Large intestine (tissue), 3 donors: ENCODE measurements around the gene PHLDB1. TPM values are rescaled to one million over a fixed set of nuclear protein-coding genes. Genes with fewer than 3 reads are reported as not detected.
"Not testable (repeated sequence)": the region's sequence is repeated elsewhere in the genome, so short reads cannot be mapped to it uniquely, and the experiment has no call there.

Experiments
- DNase-seq, 2 donors: peaks; one replicate each; pipeline versions ENCODE4 v3.0.0 to v3.0.0-alpha.2; 2013
- H3K27ac ChIP-seq: one replicate; pipeline ENCODE4 v1.5.1; 2013; ENCODE audit warnings: low read length
- H3K27me3 ChIP-seq: 2 replicates; pipeline ENCODE4 v1.6.1; 2013; ENCODE audit warnings: low read length; ENCODE audit not compliant: control insufficient read depth, insufficient read depth
- H3K36me3 ChIP-seq: 2 replicates; pipeline ENCODE4 v1.6.1; 2013; ENCODE audit warnings: low read length; ENCODE audit not compliant: control insufficient read depth, insufficient read depth
- H3K4me1 ChIP-seq: one replicate; pipeline ENCODE4 v1.6.1; 2013; ENCODE audit warnings: low read length; ENCODE audit not compliant: control insufficient read depth, insufficient read depth
- H3K4me3 ChIP-seq: one replicate; pipeline ENCODE4 v1.5.1; 2013; ENCODE audit warnings: low read length
- H3K9me3 ChIP-seq: one replicate; pipeline ENCODE4 v1.6.1; 2013; ENCODE audit warnings: mild to moderate bottlenecking, low read depth, low read length, moderate library complexity; ENCODE audit not compliant: control insufficient read depth
- WGBS: methylation state at CpG from one replicate; pipeline ENCODE4 v1.1.5; 2013; ENCODE audit warnings: low lambda C conversion rate; ENCODE audit not compliant: insufficient coverage; 5-methylcytosine and 5-hydroxymethylcytosine counted together
- polyA plus RNA-seq: library from polyadenylated mRNA; unstranded; fragments of 120-200 nt; gene quantifications from one replicate; pipeline ENCODE4 v1.2.1, GENCODE V29; 2013

PHLDB1 gene
- polyA plus RNA-seq, 1 donor, result 42.1 TPM

- not testable (repeated sequence) for DNase-seq, H3K4me3 ChIP-seq, H3K27ac ChIP-seq, H3K4me1 ChIP-seq, H3K9me3 ChIP-seq, H3K27me3 ChIP-seq
- H3K36me3 ChIP-seq, result peaks cover 18% of the 10 kb centered on the region
These were observed 29.4 kb upstream of the PHLDB1 start for GRCh38 chr11:118577995-118578394.

GRCh38 chr11:118581057-118581456 lies 26.4 kb upstream of the PHLDB1 start:
- Histone ChIP-seq H3K4me3 (no peak overlapping the region), H3K4me1 (no peaks in the 10 kb centered on the region), H3K27me3 (no peaks in the 10 kb centered on the region), H3K9me3 (no peaks in the 10 kb centered on the region), H3K27ac (no peak overlapping the region), H3K36me3 (peaks cover 45% of the 10 kb centered on the region)
- no peak for DNase-seq
- WGBS, result no CpG with 5 or more reads among the region's 6 CpGs

DNA sequence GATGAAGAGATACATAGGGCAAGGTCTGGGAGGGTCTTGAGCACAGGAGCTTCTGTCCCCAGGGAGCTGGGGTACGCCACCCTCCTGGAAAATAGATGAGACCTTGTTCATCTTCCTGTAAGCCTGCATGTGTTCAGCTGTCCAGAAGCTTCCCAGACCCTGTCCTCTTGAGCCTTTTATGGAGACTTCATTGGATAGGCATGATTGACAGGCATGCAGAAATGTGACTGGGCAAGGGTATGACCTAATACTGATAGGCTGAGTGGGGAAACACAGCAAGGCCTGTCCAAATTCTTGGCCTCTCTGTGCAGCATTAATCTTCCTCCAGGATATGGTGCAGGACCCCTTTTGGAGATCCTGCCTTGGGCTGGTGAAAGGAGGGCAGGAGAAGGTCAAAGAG lies 19.5 kb upstream of the PHLDB1 start:
- no peaks in the 10 kb centered on the region for H3K27me3 ChIP-seq
- no peak for DNase-seq
- no peak overlapping the region for H3K4me3 ChIP-seq
- H3K27ac ChIP-seq, result no peak overlapping the region
- peaks cover 85% of the 10 kb centered on the region for H3K36me3 ChIP-seq
- no CpG with 5 or more reads among the region's 1 CpG for WGBS
- no peaks in the 10 kb centered on the region for H3K9me3 ChIP-seq
- no peaks in the 10 kb centered on the region for H3K4me1 ChIP-seq

GRCh38 chr11:118592616-118593367 lies 14.6 kb upstream of the PHLDB1 start:
- Histone ChIP-seq H3K27ac (no peak overlapping the region), H3K27me3 (no peaks in the 10 kb centered on the region), H3K4me1 (no peaks in the 10 kb centered on the region), H3K36me3 (peaks cover 85% of the 10 kb centered on the region), H3K9me3 (no peaks in the 10 kb centered on the region), H3K4me3 (no peak overlapping the region)
- DNase-seq, result no peak
- no CpG with 5 or more reads among the region's 2 CpGs for WGBS

DNA sequence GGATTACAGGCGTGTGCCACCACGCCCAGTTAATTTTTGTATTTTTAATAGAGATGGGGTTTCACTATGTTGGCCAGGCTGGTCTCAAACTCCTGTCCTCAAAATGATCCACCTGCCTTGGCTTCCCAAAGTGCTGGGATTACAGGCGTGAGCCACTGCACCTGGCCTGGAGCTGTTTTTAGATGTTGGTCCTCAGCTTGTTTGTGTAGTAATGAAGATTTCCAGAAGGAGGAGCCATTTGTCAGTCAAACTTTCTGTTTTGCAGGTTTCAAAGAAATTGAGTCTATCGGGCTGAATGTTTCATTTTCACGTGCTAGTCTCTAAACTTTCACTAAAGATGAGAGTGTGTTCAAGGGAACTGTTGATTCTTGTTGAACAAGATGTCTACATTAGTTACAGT lies 12.4 kb upstream of the PHLDB1 start:
- not testable (repeated sequence) for H3K4me1 ChIP-seq, H3K27ac ChIP-seq, H3K9me3 ChIP-seq, H3K27me3 ChIP-seq, H3K4me3 ChIP-seq
- no CpG with 5 or more reads among the region's 5 CpGs for WGBS
- peaks cover 77% of the 10 kb centered on the region for H3K36me3 ChIP-seq
- DNase-seq, result peak in 1 of 2 donors; percentile 31

- no peak overlapping the region for H3K4me3 ChIP-seq
- H3K36me3 ChIP-seq, result peaks cover 76% of the 10 kb centered on the region
- H3K4me1 ChIP-seq, result no peaks in the 10 kb centered on the region
- no peaks in the 10 kb centered on the region for H3K9me3 ChIP-seq
- no peak for DNase-seq
- no peak overlapping the region for H3K27ac ChIP-seq
- H3K27me3 ChIP-seq, result no peaks in the 10 kb centered on the region
- 86% methylated on average over 3 of the region's 16 CpGs for WGBS
These were observed 10.9 kb upstream of the PHLDB1 start for GRCh38 chr11:118596224-118597146.

GRCh38 chr11:118597556-118597955 lies 9.9 kb upstream of the PHLDB1 start:
- no peaks in the 10 kb centered on the region for H3K4me1 ChIP-seq
- no peaks in the 10 kb centered on the region for H3K9me3 ChIP-seq
- no peak overlapping the region for H3K4me3 ChIP-seq
- no CpG with 5 or more reads among the region's 9 CpGs for WGBS
- H3K27ac ChIP-seq, result no peak overlapping the region
- no peaks in the 10 kb centered on the region for H3K27me3 ChIP-seq
- DNase-seq, result no peak
- peaks cover 77% of the 10 kb centered on the region for H3K36me3 ChIP-seq

GRCh38 chr11:118602331-118602730 lies 5.1 kb upstream of the PHLDB1 start:
- DNase-seq, result no peak
- Histone ChIP-seq H3K9me3 (no peaks in the 10 kb centered on the region), H3K36me3 (peaks cover 43% of the 10 kb centered on the region), H3K4me1 (peaks cover 24% of the 10 kb centered on the region), H3K4me3 (no peak overlapping the region), H3K27me3 (peaks cover 4% of the 10 kb centered on the region), H3K27ac (no peak overlapping the region)
- WGBS, result no CpG with 5 or more reads among the region's 3 CpGs

- peaks cover 30% of the 10 kb centered on the region for H3K4me1 ChIP-seq
- H3K27me3 ChIP-seq, result peaks cover 17% of the 10 kb centered on the region
- peaks cover 37% of the 10 kb centered on the region for H3K36me3 ChIP-seq
- H3K9me3 ChIP-seq, H3K4me3 ChIP-seq, DNase-seq, H3K27ac ChIP-seq: not testable (repeated sequence)
- WGBS, result no CpG with 5 or more reads among the region's 8 CpGs
These were observed 3.7 kb upstream of the PHLDB1 start for GRCh38 chr11:118603709-118604108.

GRCh38 chr11:118604566-118604965 lies 2.8 kb upstream of the PHLDB1 start:
- peak overlapping the region; percentile 56 for H3K27ac ChIP-seq
- H3K36me3 ChIP-seq, result peaks cover 31% of the 10 kb centered on the region
- no peak overlapping the region for H3K4me3 ChIP-seq
- peaks cover 26% of the 10 kb centered on the region for H3K27me3 ChIP-seq
- no peak for DNase-seq
- H3K4me1 ChIP-seq, result peaks cover 37% of the 10 kb centered on the region
- peaks cover 10% of the 10 kb centered on the region for H3K9me3 ChIP-seq
- no CpG with 5 or more reads among the region's 3 CpGs for WGBS
